22Rv1 (cell line): Measurements from ENCODE around the gene THOC5.

ENCODE experiments used
- CTCF ChIP-seq: fragments of 450-650 bp; IDR thresholded peaks from 2 replicates; pipeline ENCODE4 v1.5.1; 2017; ENCODE audit warnings: mild to moderate bottlenecking
- ZFX ChIP-seq: fragments of 450-650 bp; IDR thresholded peaks from 2 replicates; pipeline ENCODE4 v1.6.1; 2017; ENCODE audit warnings: antibody characterized with exemption, borderline replicate concordance

- no peak for TF ChIP-seq CTCF
- TF ChIP-seq ZFX: no peak
Observed at GRCh38 chr22:29487426-29487986, 66.1 kb downstream of the THOC5 start.
